GM12872 (cell line): ENCODE measurements around the gene TRIM9.

Experiments used
- TF ChIP-seq, protein P1 (sequence below): IDR thresholded peaks from 3 replicates; pipeline ENCODE4 v1.5.1; 2011; ENCODE audit warnings: low read depth, mild to moderate bottlenecking, low read length, moderate library complexity; ENCODE audit not compliant: insufficient read depth

TRIM9 gene

DNA sequence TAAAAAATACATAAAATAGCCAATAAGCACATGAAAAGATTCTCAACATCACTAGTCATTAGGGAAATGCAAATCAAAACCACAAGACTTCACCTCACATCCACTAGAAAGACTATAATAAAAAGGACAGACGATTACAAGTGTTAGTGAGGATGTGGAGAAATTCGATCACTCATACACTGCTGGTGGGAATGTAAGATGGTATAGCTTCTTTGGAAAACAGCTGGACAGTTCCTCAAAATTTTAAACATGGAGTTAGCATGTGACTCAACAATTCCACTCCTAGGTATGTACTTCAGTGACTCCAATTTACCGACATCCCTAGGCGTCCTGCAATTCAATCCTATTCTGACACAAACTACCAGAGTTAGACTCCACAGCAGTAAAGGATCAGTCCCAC, 13.7 kb downstream of the TRIM9 start:
- TF ChIP-seq, protein P1, sequence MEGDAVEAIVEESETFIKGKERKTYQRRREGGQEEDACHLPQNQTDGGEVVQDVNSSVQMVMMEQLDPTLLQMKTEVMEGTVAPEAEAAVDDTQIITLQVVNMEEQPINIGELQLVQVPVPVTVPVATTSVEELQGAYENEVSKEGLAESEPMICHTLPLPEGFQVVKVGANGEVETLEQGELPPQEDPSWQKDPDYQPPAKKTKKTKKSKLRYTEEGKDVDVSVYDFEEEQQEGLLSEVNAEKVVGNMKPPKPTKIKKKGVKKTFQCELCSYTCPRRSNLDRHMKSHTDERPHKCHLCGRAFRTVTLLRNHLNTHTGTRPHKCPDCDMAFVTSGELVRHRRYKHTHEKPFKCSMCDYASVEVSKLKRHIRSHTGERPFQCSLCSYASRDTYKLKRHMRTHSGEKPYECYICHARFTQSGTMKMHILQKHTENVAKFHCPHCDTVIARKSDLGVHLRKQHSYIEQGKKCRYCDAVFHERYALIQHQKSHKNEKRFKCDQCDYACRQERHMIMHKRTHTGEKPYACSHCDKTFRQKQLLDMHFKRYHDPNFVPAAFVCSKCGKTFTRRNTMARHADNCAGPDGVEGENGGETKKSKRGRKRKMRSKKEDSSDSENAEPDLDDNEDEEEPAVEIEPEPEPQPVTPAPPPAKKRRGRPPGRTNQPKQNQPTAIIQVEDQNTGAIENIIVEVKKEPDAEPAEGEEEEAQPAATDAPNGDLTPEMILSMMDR, result no peak

DNA sequence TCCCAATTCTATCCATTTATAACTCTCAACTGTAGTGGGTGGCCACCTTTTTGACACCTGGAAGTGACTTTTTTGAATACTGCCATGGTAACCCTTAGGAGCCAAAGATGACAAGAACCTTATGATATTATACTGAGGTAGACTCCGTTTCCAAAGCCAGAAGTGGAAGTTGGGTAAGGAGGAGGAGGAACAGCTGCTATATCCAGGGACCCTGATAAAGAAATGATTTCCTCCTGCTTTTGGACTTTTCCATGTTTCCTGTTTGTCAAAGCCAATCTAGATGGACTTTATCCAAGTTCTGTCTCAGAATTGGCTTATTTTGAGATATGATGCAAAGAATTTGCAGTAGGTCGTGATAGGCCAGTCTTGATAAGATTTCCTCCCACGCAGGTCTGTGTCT, 14.3 kb downstream of the TRIM9 start:
- TF ChIP-seq, protein P1, result no peak

- TF ChIP-seq, protein P1, result no peak
Measured at GRCh38 chr14:51079489-51079888, 15.4 kb downstream of the TRIM9 start.

GRCh38 chr14:51079085-51079484, 15.8 kb downstream of the TRIM9 start:
- TF ChIP-seq, protein P1, result no peak

GRCh38 chr14:51074701-51075385, 20.1 kb downstream of the TRIM9 start:
- TF ChIP-seq, protein P1, result no peak

- TF ChIP-seq, protein P1, result no peak
Measured at GRCh38 chr14:51073731-51074130, 21.2 kb downstream of the TRIM9 start.

- TF ChIP-seq, protein P1, result no peak
Measured at GRCh38 chr14:51072976-51073375, 21.9 kb downstream of the TRIM9 start.

DNA sequence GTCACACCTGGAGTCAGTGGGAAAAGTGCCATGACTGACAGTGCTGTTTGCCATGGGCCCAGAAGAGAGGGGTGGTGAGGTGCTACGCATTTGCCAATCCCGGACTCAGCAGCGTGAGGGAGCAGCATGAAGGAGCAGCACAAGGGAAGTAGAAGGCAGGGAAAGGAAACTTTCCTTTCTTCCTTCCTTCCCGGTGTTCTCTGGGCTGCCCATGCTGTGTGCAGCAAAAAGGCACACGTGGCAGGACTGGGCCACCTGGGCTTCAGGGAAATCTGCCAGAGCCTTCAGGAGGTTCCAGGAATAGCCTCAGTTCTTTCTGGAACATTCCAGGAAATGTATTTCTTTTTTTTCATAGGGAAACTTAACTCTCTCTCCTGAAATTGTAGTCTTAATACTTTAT, 23.0 kb downstream of the TRIM9 start:
- TF ChIP-seq, protein P1, result no peak
